Measurements from ENCODE around the gene MSX1.

The MSX1 gene

GRCh38 chr4:4871242-4871572 is 11.7 kb downstream of the MSX1 start:
- no peak for DNase-seq

GRCh38 chr4:4871573-4872313 is 12.3 kb downstream of the MSX1 start:
- DNase-seq = no peak

GRCh38 chr4:4872314-4872903 is 12.9 kb downstream of the MSX1 start:
- no peak for DNase-seq

GRCh38 chr4:4873203-4873602 is 13.7 kb downstream of the MSX1 start:
- DNase-seq = no peak

GRCh38 chr4:4874254-4874653 is 14.8 kb downstream of the MSX1 start:
- DNase-seq = no peak

- no peak for DNase-seq
These were observed 15.7 kb downstream of the MSX1 start for GRCh38 chr4:4875147-4875546.

GRCh38 chr4:4875611-4876010 is 16.1 kb downstream of the MSX1 start:
- no peak for DNase-seq

GRCh38 chr4:4876945-4877661 is 17.6 kb downstream of the MSX1 start:
- DNase-seq = no peak

GRCh38 chr4:4880492-4880891 is 21.0 kb downstream of the MSX1 start:
- DNase-seq = no peak

- DNase-seq = no peak
These were observed 22.0 kb downstream of the MSX1 start for GRCh38 chr4:4881432-4881831.

GRCh38 chr4:4884611-4885010 is 25.1 kb downstream of the MSX1 start:
- DNase-seq = no peak

- DNase-seq = no peak
These were observed 28.0 kb downstream of the MSX1 start for GRCh38 chr4:4887426-4887825.

GRCh38 chr4:4888695-4889094 is 29.2 kb downstream of the MSX1 start:
- DNase-seq = no peak

GRCh38 chr4:4889781-4890180 is 30.3 kb downstream of the MSX1 start:
- DNase-seq = no peak

GRCh38 chr4:4890574-4891255 is 31.2 kb downstream of the MSX1 start:
- no peak for DNase-seq

- no peak for DNase-seq
These were observed 34.3 kb downstream of the MSX1 start for GRCh38 chr4:4893721-4894120.

- DNase-seq = no peak
These were observed 39.9 kb downstream of the MSX1 start for GRCh38 chr4:4899202-4899925.

- no peak for DNase-seq
These were observed 42.4 kb downstream of the MSX1 start for GRCh38 chr4:4901877-4902276.

- no peak for DNase-seq
These were observed 52.7 kb downstream of the MSX1 start for GRCh38 chr4:4912155-4912554.

- DNase-seq = no peak
These were observed 53.7 kb downstream of the MSX1 start for GRCh38 chr4:4913147-4913561.

Measured in T-helper 1 cell (primary cell).